SK-N-MC (cell line): ENCODE data around the gene ZNF655.

Experiments
- EZH2 ChIP-seq: fragments of 200-600 bp; sonication (generic); IDR thresholded peaks from one replicate; pipeline ENCODE4 v1.6.1; 2017; ENCODE audit warnings: antibody characterized with exemption
- POLR2AphosphoS5 ChIP-seq: IDR thresholded peaks from 2 replicates; pipeline ENCODE4 v1.6.1; 2012; ENCODE audit warnings: mild to moderate bottlenecking, low read depth, low read length, borderline replicate concordance

DNA sequence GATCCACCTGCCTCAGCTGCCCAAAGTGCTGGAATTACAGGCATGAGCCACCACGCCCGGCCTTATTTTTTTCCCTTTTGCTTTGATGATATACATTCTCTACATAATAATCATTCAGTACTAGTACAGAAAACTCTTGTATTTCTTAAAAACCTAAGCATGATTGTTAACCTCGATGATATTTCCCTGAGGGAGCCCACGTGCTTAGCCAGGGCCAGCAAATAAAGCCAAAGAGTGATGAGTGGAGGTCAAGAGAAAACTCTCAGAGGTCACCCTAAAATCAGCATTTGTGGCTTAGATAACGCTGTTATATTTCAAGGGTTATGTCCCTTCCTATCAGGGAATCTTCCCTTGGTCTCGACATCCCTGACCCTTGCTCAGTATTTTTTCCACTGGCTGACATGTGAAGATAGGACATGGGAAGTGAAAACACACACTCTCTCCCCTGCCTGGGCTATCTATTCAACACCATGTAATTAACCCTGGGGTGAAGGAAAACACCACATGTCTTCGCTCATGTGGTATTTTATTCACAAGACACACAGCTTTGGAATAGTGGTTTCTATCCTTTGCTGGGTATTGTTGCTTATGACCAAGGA is 19.1 kb upstream of the ZNF655 start:
- TF ChIP-seq EZH2: no peak
- no peak for TF ChIP-seq POLR2AphosphoS5
